HepG2 (cell line): ENCODE results near the gene ZSWIM5. TPM values are rescaled to one million over a fixed set of nuclear protein-coding genes. Genes with fewer than 3 reads are reported as not detected.
A peak's percentile ranks its signal among the peaks of the same experiment; 100 is the strongest.

Experiments used
- BRD4 ChIP-seq: sonication (generic); formaldehyde crosslinking; IDR thresholded peaks from 2 replicates; pipeline ENCODE4 v1.4.0; 2020; ENCODE audit warnings: missing genetic modification reagents
- ELF3 ChIP-seq: IDR thresholded peaks from 2 replicates; pipeline ENCODE4 v1.6.1; 2016; ENCODE audit warnings: missing genetic modification reagents, missing compliant biosample characterization
- EP300 ChIP-seq, 3 experiments: sonication (generic) in 1 of 3; formaldehyde crosslinking in 1 of 3; IDR thresholded peaks; 2 replicates each; pipeline versions ENCODE4 v1.5.1 to v1.6.1; 2011 to 2020; ENCODE audit warnings: low read depth in 2 of 3, low read length in 2 of 3, borderline replicate concordance in 1 of 3, improper control_type of control experiment in 1 of 3, mild to moderate bottlenecking in 1 of 3, missing genetic modification reagents in 1 of 3, moderate library complexity in 1 of 3
- FOXA3 ChIP-seq: IDR thresholded peaks from 2 replicates; pipeline ENCODE4 v1.6.1; 2016; ENCODE audit warnings: missing genetic modification reagents, missing compliant biosample characterization
- HHEX ChIP-seq: IDR thresholded peaks from 2 replicates; pipeline ENCODE4 v1.6.1; 2016; ENCODE audit warnings: control low read depth
- JUN ChIP-seq: sonication (generic); formaldehyde crosslinking; IDR thresholded peaks from 2 replicates; pipeline ENCODE4 v1.4.0; 2020; ENCODE audit warnings: mild to moderate bottlenecking, missing genetic modification reagents
- MED8 ChIP-seq: sonication (generic); formaldehyde crosslinking; IDR thresholded peaks from 2 replicates; pipeline ENCODE4 v1.8.1; 2023; ENCODE audit warnings: mild to moderate bottlenecking, missing genetic modification reagents; ENCODE audit not compliant: insufficient replicate concordance
- NKX3-1 ChIP-seq: sonication (generic); formaldehyde crosslinking; IDR thresholded peaks from 2 replicates; pipeline ENCODE4 v1.5.0; 2020; ENCODE audit warnings: missing genetic modification reagents
- TRIM24 ChIP-seq: sonication (generic); formaldehyde crosslinking; IDR thresholded peaks from 2 replicates; pipeline ENCODE4 v1.8.0; 2022; ENCODE audit warnings: mild to moderate bottlenecking, missing genetic modification reagents
- ZNF335 ChIP-seq: sonication (generic); formaldehyde crosslinking; IDR thresholded peaks from 2 replicates; pipeline ENCODE4 v1.4.0; 2020; ENCODE audit warnings: missing genetic modification reagents
- ZNF383 ChIP-seq: sonication (generic); formaldehyde crosslinking; IDR thresholded peaks from 2 replicates; pipeline ENCODE4 v1.4.0; 2020; ENCODE audit warnings: missing genetic modification reagents, mild to moderate bottlenecking, borderline replicate concordance
- ZNF724P ChIP-seq: sonication (generic); formaldehyde crosslinking; IDR thresholded peaks from 2 replicates; pipeline ENCODE4 v1.8.0; 2022; ENCODE audit warnings: missing genetic modification reagents, borderline replicate concordance
- polyA plus RNA-seq, 8 experiments: library from polyadenylated mRNA; depleted of rRNA in 3 of 8; stranded (reverse) in 7 of 8; unstranded in 1 of 8; fragments of >200 nt; fragmentation: Illumina TruSeq in 4 of 8; extraction: Trizol in 4 of 8; gene quantifications; 2 replicates each; pipeline versions ENCODE4 v1.2.1 to v1.2.3, GENCODE V29; 2011 to 2016; ENCODE audit warnings: low read depth in 4 of 8, missing spikeins in 1 of 8, mixed read lengths in 1 of 8; ENCODE audit not compliant: insufficient read depth in 1 of 8
- total RNA-seq, 5 experiments: library from RNA; depleted of rRNA; stranded (reverse); fragments of >200 nt; fragmentation: Illumina TruSeq; extraction: Trizol; gene quantifications; 2 replicates each; pipeline ENCODE4 v1.2.3, GENCODE V29; 2016; ENCODE audit warnings: low read depth in 1 of 5
- TF ChIP-seq, protein P1 (sequence below), 2 experiments: sonication (generic) in 1 of 2; formaldehyde crosslinking in 1 of 2; IDR thresholded peaks; 2 replicates each; pipeline versions ENCODE4 v1.5.1 to v1.6.1; 2011 to 2020; ENCODE audit warnings: borderline replicate concordance in 1 of 2, low read depth in 1 of 2, low read length in 1 of 2, mild to moderate bottlenecking in 1 of 2, missing genetic modification reagents in 1 of 2, moderate library complexity in 1 of 2
- TF ChIP-seq, protein P2 (sequence below): sonication (generic); formaldehyde crosslinking; conservative IDR thresholded peaks from 2 replicates; pipeline ENCODE4 v1.8.0; 2022; ENCODE audit warnings: mild to moderate bottlenecking, moderate library complexity, missing genetic modification reagents
- TF ChIP-seq, protein P3 (sequence below): sonication (generic); formaldehyde crosslinking; IDR thresholded peaks from 2 replicates; pipeline ENCODE4 v1.9.0; 2021; ENCODE audit warnings: missing genetic modification reagents, borderline replicate concordance
- TF ChIP-seq, protein P4 (sequence below): sonication (generic); formaldehyde crosslinking; IDR thresholded peaks from 2 replicates; pipeline ENCODE4 v1.9.0; 2021; ENCODE audit warnings: missing genetic modification reagents, borderline replicate concordance
- TF ChIP-seq, protein P5 (sequence below): IDR thresholded peaks from 2 replicates; pipeline ENCODE4 v1.6.1; 2016; ENCODE audit warnings: low read depth, borderline replicate concordance

The ZSWIM5 gene
- total and polyA plus RNA-seq, 2 of the 13 experiments (the other 11 are each of a cell fraction or from before 2014, with no cell fraction given): 11.0 to 20.6 TPM

DNA sequence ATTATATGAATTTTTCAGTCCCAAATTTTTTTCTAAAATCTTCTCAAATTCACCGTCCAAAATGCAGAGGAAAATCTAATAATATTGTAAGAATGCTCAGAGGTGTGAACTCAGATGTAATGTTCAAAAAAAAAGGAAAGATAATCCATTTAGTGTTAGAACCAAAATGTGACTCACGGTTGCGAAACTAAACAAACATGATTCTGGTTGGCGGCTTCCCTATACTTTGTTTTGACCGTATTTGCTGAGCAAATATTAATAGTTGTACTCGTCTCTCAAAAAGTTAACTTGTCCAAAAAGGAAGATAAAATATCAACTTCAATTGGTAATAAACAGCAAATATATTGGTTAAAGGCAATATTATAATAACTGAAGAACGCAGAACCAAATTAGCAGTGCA lies 34.4 kb downstream of the ZSWIM5 start (continued):
- TF ChIP-seq, protein P1, sequence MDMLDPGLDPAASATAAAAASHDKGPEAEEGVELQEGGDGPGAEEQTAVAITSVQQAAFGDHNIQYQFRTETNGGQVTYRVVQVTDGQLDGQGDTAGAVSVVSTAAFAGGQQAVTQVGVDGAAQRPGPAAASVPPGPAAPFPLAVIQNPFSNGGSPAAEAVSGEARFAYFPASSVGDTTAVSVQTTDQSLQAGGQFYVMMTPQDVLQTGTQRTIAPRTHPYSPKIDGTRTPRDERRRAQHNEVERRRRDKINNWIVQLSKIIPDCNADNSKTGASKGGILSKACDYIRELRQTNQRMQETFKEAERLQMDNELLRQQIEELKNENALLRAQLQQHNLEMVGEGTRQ (IDR thresholded peaks at IDR 0.05; ENCODE audit: low read depth, low read length): no peak
- TF ChIP-seq, protein P1 (CRISPR knock-in tag; IDR thresholded peaks at IDR 0.05; ENCODE audit: borderline replicate concordance): no peak
- no peak for TF ChIP-seq TRIM24 (CRISPR knock-in tag)
- TF ChIP-seq, protein P2, sequence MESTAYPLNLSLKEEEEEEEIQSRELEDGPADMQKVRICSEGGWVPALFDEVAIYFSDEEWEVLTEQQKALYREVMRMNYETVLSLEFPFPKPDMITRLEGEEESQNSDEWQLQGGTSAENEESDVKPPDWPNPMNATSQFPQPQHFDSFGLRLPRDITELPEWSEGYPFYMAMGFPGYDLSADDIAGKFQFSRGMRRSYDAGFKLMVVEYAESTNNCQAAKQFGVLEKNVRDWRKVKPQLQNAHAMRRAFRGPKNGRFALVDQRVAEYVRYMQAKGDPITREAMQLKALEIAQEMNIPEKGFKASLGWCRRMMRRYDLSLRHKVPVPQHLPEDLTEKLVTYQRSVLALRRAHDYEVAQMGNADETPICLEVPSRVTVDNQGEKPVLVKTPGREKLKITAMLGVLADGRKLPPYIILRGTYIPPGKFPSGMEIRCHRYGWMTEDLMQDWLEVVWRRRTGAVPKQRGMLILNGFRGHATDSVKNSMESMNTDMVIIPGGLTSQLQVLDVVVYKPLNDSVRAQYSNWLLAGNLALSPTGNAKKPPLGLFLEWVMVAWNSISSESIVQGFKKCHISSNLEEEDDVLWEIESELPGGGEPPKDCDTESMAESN (CRISPR knock-in tag): no peak
- TF ChIP-seq ZNF335 (CRISPR knock-in tag): no peak
- peak; percentile 94 for TF ChIP-seq ELF3 (CRISPR knock-in tag)
- no peak for TF ChIP-seq BRD4 (CRISPR knock-in tag)
- TF ChIP-seq NKX3-1: no peak
- no peak for TF ChIP-seq MED8 (CRISPR knock-in tag)
- peak; percentile 63 to 98; a peak in 3 of 4 replicates for TF ChIP-seq EP300 (IDR thresholded peaks at IDR 0.05; ENCODE audit: low read depth in 2 of 2, low read length in 2 of 2)
- peak; percentile 82 for TF ChIP-seq EP300 (CRISPR knock-in tag; IDR thresholded peaks at IDR 0.05; ENCODE audit: borderline replicate concordance)
- peak; percentile 99 for TF ChIP-seq FOXA3 (CRISPR knock-in tag)
- TF ChIP-seq, protein P3, sequence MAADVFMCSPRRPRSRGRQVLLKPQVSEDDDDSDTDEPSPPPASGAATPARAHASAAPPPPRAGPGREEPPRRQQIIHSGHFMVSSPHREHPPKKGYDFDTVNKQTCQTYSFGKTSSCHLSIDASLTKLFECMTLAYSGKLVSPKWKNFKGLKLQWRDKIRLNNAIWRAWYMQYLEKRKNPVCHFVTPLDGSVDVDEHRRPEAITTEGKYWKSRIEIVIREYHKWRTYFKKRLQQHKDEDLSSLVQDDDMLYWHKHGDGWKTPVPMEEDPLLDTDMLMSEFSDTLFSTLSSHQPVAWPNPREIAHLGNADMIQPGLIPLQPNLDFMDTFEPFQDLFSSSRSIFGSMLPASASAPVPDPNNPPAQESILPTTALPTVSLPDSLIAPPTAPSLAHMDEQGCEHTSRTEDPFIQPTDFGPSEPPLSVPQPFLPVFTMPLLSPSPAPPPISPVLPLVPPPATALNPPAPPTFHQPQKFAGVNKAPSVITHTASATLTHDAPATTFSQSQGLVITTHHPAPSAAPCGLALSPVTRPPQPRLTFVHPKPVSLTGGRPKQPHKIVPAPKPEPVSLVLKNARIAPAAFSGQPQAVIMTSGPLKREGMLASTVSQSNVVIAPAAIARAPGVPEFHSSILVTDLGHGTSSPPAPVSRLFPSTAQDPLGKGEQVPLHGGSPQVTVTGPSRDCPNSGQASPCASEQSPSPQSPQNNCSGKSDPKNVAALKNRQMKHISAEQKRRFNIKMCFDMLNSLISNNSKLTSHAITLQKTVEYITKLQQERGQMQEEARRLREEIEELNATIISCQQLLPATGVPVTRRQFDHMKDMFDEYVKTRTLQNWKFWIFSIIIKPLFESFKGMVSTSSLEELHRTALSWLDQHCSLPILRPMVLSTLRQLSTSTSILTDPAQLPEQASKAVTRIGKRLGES (CRISPR knock-in tag): no peak
- TF ChIP-seq JUN (CRISPR knock-in tag): 0 out of 2 replicates have a peak, but pooled peaks have one; percentile 46
- TF ChIP-seq ZNF383: no peak
- peak; percentile 88 for TF ChIP-seq HHEX (CRISPR knock-in tag)
- TF ChIP-seq, protein P4, sequence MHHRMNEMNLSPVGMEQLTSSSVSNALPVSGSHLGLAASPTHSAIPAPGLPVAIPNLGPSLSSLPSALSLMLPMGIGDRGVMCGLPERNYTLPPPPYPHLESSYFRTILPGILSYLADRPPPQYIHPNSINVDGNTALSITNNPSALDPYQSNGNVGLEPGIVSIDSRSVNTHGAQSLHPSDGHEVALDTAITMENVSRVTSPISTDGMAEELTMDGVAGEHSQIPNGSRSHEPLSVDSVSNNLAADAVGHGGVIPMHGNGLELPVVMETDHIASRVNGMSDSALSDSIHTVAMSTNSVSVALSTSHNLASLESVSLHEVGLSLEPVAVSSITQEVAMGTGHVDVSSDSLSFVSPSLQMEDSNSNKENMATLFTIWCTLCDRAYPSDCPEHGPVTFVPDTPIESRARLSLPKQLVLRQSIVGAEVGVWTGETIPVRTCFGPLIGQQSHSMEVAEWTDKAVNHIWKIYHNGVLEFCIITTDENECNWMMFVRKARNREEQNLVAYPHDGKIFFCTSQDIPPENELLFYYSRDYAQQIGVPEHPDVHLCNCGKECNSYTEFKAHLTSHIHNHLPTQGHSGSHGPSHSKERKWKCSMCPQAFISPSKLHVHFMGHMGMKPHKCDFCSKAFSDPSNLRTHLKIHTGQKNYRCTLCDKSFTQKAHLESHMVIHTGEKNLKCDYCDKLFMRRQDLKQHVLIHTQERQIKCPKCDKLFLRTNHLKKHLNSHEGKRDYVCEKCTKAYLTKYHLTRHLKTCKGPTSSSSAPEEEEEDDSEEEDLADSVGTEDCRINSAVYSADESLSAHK (CRISPR knock-in tag): no peak
- TF ChIP-seq, protein P5, sequence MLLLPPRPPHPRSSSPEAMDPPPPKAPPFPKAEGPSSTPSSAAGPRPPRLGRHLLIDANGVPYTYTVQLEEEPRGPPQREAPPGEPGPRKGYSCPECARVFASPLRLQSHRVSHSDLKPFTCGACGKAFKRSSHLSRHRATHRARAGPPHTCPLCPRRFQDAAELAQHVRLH (CRISPR knock-in tag): no peak
- no peak for TF ChIP-seq ZNF724P
